GM23338 (cell line): Measurements from ENCODE around the gene MAP3K15. TPM values are rescaled to one million over a fixed set of nuclear protein-coding genes. Genes with fewer than 3 reads are reported as not detected.

Experiments used
- ATAC-seq: fragments of 200-7000 bp; cut with Tn5 transposase; 3 replicates; pipeline ENCODE4 v1.9.1; 2020
- DNase-seq: peaks from one replicate; pipeline ENCODE4 v3.0.0-alpha.2; 2015; ENCODE audit warnings: low spot score
- H2AFZ ChIP-seq: fragments of 200-600 bp; sonication (generic); 2 replicates; pipeline ENCODE4 v1.8.0; 2016; ENCODE audit warnings: antibody characterized with exemption, mild to moderate bottlenecking, moderate library complexity
- H3F3A ChIP-seq: fragments of 200-600 bp; sonication (generic); replicated peaks from 2 replicates; pipeline ENCODE4 v1.8.0; 2017; ENCODE audit warnings: antibody characterized with exemption, mixed run types, low read depth
- H3K27ac ChIP-seq: fragments of 200-600 bp; sonication (generic); 2 replicates; pipeline ENCODE4 v1.6.1; 2016; ENCODE audit warnings: low read depth
- H3K27me3 ChIP-seq: fragments of 200-600 bp; sonication (generic); 2 replicates; pipeline ENCODE4 v1.8.0; 2016; ENCODE audit warnings: mild to moderate bottlenecking, mixed run types, moderate library complexity; ENCODE audit not compliant: insufficient read depth
- H3K36me3 ChIP-seq: fragments of 200-600 bp; sonication (generic); 2 replicates; pipeline ENCODE4 v1.8.0; 2016; ENCODE audit warnings: mild to moderate bottlenecking; ENCODE audit not compliant: insufficient read depth
- H3K4me1 ChIP-seq: fragments of 200-600 bp; sonication (generic); 2 replicates; pipeline ENCODE4 v1.8.0; 2016; ENCODE audit warnings: mild to moderate bottlenecking, moderate library complexity; ENCODE audit not compliant: insufficient read depth
- H3K4me2 ChIP-seq: fragments of 200-600 bp; sonication (generic); 2 replicates; pipeline ENCODE4 v1.7.1; 2017; ENCODE audit warnings: mixed run types
- H3K4me3 ChIP-seq: fragments of 200-600 bp; sonication (generic); 2 replicates; pipeline ENCODE4 v1.6.1; 2016; ENCODE audit warnings: mixed run types
- H3K79me2 ChIP-seq: fragments of 200-600 bp; sonication (generic); replicated peaks from 2 replicates; pipeline ENCODE4 v1.8.0; 2017; ENCODE audit warnings: mild to moderate bottlenecking; ENCODE audit not compliant: insufficient read depth
- H3K9me2 ChIP-seq: fragments of 200-600 bp; sonication (generic); 2 replicates; pipeline ENCODE4 v1.8.0; 2017; ENCODE audit not compliant: insufficient read depth
- H4K20me1 ChIP-seq: fragments of 200-600 bp; sonication (generic); replicated peaks from 2 replicates; pipeline ENCODE4 v1.8.0; 2017; ENCODE audit warnings: mild to moderate bottlenecking; ENCODE audit not compliant: insufficient read depth
- H3K27ac Mint-ChIP-seq: 2 replicates; pipeline ENCODE4 v1.8.0; 2020; ENCODE audit warnings: inconsistent platforms, mild to moderate bottlenecking, moderate library complexity, mixed read lengths
- H3K27me3 Mint-ChIP-seq: 3 replicates; pipeline ENCODE4 v1.8.0; 2022; ENCODE audit warnings: low read depth, mild to moderate bottlenecking, moderate library complexity, mixed read lengths, inconsistent platforms; ENCODE audit not compliant: insufficient read depth, poor library complexity
- H3K36me3 Mint-ChIP-seq: 3 replicates; pipeline ENCODE4 v1.8.0; 2021; ENCODE audit warnings: low read depth, mild to moderate bottlenecking, inconsistent platforms, moderate library complexity, mixed read lengths
- H3K4me1 Mint-ChIP-seq: 3 replicates; pipeline ENCODE4 v1.8.0; 2020; ENCODE audit warnings: mild to moderate bottlenecking, inconsistent platforms, mixed read lengths
- H3K4me3 Mint-ChIP-seq: 3 replicates; pipeline ENCODE4 v1.8.0; 2021; ENCODE audit warnings: moderate library complexity, mild to moderate bottlenecking, inconsistent platforms, mixed read lengths
- H3K9me3 Mint-ChIP-seq: 3 replicates; pipeline ENCODE4 v1.8.0; 2020; ENCODE audit warnings: moderate library complexity, mild to moderate bottlenecking, inconsistent platforms, mixed read lengths
- CREB1 ChIP-seq: fragments of 250-450 bp; sonication (Bioruptor Pico); IDR thresholded peaks from 2 replicates; pipeline ENCODE4 v1.5.0; 2020; ENCODE audit warnings: low read depth, mild to moderate bottlenecking, moderate library complexity
- EZH2 ChIP-seq: fragments of 200-600 bp; sonication (generic); IDR thresholded peaks from one replicate; pipeline ENCODE4 v1.8.0; 2017; ENCODE audit warnings: antibody characterized with exemption, mild to moderate bottlenecking, low read depth; ENCODE audit not compliant: unreplicated experiment
- EZH2phosphoT487 ChIP-seq: fragments of 200-600 bp; sonication (generic); IDR thresholded peaks from one replicate; pipeline ENCODE4 v1.8.1; 2018; ENCODE audit warnings: antibody characterized with exemption; ENCODE audit not compliant: unreplicated experiment
- NANOG ChIP-seq: IDR thresholded peaks from 2 replicates; pipeline ENCODE4 v1.6.1; 2016; ENCODE audit warnings: antibody characterized with exemption, borderline replicate concordance
- POLR2AphosphoS5 ChIP-seq: IDR thresholded peaks from 2 replicates; pipeline ENCODE4 v1.6.1; 2016; ENCODE audit warnings: antibody characterized with exemption, low read depth
- STAT1 ChIP-seq: IDR thresholded peaks from one replicate; pipeline ENCODE4 v1.6.1; 2016; ENCODE audit warnings: antibody characterized with exemption; ENCODE audit not compliant: unreplicated experiment
- ZNF114 ChIP-seq: fragments of 250-450 bp; sonication (Bioruptor Pico); IDR thresholded peaks from 2 replicates; pipeline ENCODE4 v1.5.0; 2020; ENCODE audit warnings: mild to moderate bottlenecking, moderate library complexity
- ZNF331 ChIP-seq: fragments of 250-450 bp; sonication (Bioruptor Pico); IDR thresholded peaks from 2 replicates; pipeline ENCODE4 v1.5.0; 2020; ENCODE audit warnings: low read depth, mild to moderate bottlenecking, moderate library complexity
- polyA plus RNA-seq: library from polyadenylated mRNA; unstranded; fragments of >200 nt; fragmentation: Nextera tagmentation; extraction: Ambion mirVana; gene quantifications from 2 replicates; pipeline ENCODE4 v1.2.1, GENCODE V29; 2016
- total RNA-seq: library from RNA; depleted of rRNA; stranded (reverse); fragments of >200 nt; shearing (Covaris generic); gene quantifications from 2 replicates; pipeline ENCODE4 v1.2.3, GENCODE V29; 2014
- TF ChIP-seq, protein P1 (sequence below): IDR thresholded peaks from 2 replicates; pipeline ENCODE4 v1.6.1; 2016; ENCODE audit warnings: antibody characterized with exemption
- TF ChIP-seq, protein P2 (sequence below): fragments of 250-450 bp; sonication (Bioruptor Pico); IDR thresholded peaks from 2 replicates; pipeline ENCODE4 v1.5.0; 2020; ENCODE audit warnings: mild to moderate bottlenecking, moderate library complexity
- TF ChIP-seq, protein P3 (sequence below): IDR thresholded peaks from one replicate; pipeline ENCODE4 v1.6.1; 2018; ENCODE audit warnings: antibody characterized with exemption; ENCODE audit not compliant: unreplicated experiment

Gene MAP3K15
- total and polyA plus RNA-seq, 2 experiments from 2014 or later, result 0.40 to 3.1 TPM

GRCh38 chrX:19462231-19462630 is 53.1 kb downstream of the MAP3K15 start:
- H3K27ac Mint-ChIP-seq, result no peak overlapping the region
- H3K36me3 ChIP-seq, result no peaks in the 10 kb centered on the region
- no peaks in the 10 kb centered on the region for H3K4me1 ChIP-seq
- H3K36me3 Mint-ChIP-seq, result no peaks in the 10 kb centered on the region
- H3F3A ChIP-seq, result no peaks in the 10 kb centered on the region
- H3K9me2 ChIP-seq, result no peaks in the 10 kb centered on the region
- no peaks in the 10 kb centered on the region for H3K9me3 Mint-ChIP-seq
- DNase-seq, result no peak
- H3K27ac ChIP-seq, result no peak overlapping the region
- no peaks in the 10 kb centered on the region for H4K20me1 ChIP-seq
- H3K4me3 Mint-ChIP-seq, result no peak overlapping the region
- TF ChIP-seq CREB1 (no peak), ZNF331 (no peak), ZNF114 (CRISPR knock-in tag) (no peak), POLR2AphosphoS5 (no peak)
- H3K79me2 ChIP-seq, result no peaks in the 10 kb centered on the region
- H3K4me2 ChIP-seq, result no peak overlapping the region
- H3K27me3 ChIP-seq, result no peaks in the 10 kb centered on the region
- no peak overlapping the region for H2AFZ ChIP-seq
- ATAC-seq, result no peak
- no peaks in the 10 kb centered on the region for H3K4me1 Mint-ChIP-seq
- H3K4me3 ChIP-seq, result no peak overlapping the region
- peaks cover 1% of the 10 kb centered on the region for H3K27me3 Mint-ChIP-seq

DNA sequence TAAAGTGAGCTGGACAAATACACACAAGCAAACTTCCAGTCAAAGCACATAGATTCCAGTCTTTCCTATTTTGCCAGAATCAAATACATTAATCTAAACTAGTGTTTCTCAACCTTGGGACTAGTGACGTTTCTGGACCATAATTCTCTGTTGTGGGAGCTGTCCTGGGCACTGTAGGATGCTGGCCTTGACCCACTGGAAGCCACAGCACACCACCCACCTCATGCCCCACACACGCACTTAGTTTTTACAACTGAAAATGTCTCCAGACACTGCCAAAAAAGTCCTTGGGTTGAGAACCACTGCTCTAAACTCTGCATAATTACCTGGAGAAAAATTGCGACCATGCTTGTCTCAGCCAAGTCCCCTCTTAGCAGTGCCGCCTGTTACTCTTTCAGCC is 57.6 kb downstream of the MAP3K15 start:
- Mint-ChIP-seq H3K9me3 (no peaks in the 10 kb centered on the region), H3K27me3 (no peaks in the 10 kb centered on the region), H3K27ac (no peak overlapping the region), H3K4me3 (no peak overlapping the region), H3K36me3 (no peaks in the 10 kb centered on the region), H3K4me1 (no peaks in the 10 kb centered on the region)
- H2AFZ ChIP-seq, result no peak overlapping the region
- no peak for ATAC-seq
- H4K20me1 ChIP-seq, result no peaks in the 10 kb centered on the region
- H3K27ac ChIP-seq, result no peak overlapping the region
- no peak overlapping the region for H3K4me2 ChIP-seq
- no peaks in the 10 kb centered on the region for H3K36me3 ChIP-seq
- DNase-seq, result no peak
- H3K4me3 ChIP-seq, result no peak overlapping the region
- H3K27me3 ChIP-seq, result no peaks in the 10 kb centered on the region
- no peaks in the 10 kb centered on the region for H3F3A ChIP-seq
- H3K79me2 ChIP-seq, result no peaks in the 10 kb centered on the region
- no peaks in the 10 kb centered on the region for H3K9me2 ChIP-seq
- H3K4me1 ChIP-seq, result no peaks in the 10 kb centered on the region
- TF ChIP-seq, protein P1, sequence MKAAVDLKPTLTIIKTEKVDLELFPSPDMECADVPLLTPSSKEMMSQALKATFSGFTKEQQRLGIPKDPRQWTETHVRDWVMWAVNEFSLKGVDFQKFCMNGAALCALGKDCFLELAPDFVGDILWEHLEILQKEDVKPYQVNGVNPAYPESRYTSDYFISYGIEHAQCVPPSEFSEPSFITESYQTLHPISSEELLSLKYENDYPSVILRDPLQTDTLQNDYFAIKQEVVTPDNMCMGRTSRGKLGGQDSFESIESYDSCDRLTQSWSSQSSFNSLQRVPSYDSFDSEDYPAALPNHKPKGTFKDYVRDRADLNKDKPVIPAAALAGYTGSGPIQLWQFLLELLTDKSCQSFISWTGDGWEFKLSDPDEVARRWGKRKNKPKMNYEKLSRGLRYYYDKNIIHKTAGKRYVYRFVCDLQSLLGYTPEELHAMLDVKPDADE, result no peak
- TF ChIP-seq EZH2phosphoT487, result no peak
- TF ChIP-seq EZH2, result no peak
- no peak for TF ChIP-seq ZNF331
- TF ChIP-seq NANOG, result no peak
- no peak for TF ChIP-seq STAT1
- TF ChIP-seq, protein P2, sequence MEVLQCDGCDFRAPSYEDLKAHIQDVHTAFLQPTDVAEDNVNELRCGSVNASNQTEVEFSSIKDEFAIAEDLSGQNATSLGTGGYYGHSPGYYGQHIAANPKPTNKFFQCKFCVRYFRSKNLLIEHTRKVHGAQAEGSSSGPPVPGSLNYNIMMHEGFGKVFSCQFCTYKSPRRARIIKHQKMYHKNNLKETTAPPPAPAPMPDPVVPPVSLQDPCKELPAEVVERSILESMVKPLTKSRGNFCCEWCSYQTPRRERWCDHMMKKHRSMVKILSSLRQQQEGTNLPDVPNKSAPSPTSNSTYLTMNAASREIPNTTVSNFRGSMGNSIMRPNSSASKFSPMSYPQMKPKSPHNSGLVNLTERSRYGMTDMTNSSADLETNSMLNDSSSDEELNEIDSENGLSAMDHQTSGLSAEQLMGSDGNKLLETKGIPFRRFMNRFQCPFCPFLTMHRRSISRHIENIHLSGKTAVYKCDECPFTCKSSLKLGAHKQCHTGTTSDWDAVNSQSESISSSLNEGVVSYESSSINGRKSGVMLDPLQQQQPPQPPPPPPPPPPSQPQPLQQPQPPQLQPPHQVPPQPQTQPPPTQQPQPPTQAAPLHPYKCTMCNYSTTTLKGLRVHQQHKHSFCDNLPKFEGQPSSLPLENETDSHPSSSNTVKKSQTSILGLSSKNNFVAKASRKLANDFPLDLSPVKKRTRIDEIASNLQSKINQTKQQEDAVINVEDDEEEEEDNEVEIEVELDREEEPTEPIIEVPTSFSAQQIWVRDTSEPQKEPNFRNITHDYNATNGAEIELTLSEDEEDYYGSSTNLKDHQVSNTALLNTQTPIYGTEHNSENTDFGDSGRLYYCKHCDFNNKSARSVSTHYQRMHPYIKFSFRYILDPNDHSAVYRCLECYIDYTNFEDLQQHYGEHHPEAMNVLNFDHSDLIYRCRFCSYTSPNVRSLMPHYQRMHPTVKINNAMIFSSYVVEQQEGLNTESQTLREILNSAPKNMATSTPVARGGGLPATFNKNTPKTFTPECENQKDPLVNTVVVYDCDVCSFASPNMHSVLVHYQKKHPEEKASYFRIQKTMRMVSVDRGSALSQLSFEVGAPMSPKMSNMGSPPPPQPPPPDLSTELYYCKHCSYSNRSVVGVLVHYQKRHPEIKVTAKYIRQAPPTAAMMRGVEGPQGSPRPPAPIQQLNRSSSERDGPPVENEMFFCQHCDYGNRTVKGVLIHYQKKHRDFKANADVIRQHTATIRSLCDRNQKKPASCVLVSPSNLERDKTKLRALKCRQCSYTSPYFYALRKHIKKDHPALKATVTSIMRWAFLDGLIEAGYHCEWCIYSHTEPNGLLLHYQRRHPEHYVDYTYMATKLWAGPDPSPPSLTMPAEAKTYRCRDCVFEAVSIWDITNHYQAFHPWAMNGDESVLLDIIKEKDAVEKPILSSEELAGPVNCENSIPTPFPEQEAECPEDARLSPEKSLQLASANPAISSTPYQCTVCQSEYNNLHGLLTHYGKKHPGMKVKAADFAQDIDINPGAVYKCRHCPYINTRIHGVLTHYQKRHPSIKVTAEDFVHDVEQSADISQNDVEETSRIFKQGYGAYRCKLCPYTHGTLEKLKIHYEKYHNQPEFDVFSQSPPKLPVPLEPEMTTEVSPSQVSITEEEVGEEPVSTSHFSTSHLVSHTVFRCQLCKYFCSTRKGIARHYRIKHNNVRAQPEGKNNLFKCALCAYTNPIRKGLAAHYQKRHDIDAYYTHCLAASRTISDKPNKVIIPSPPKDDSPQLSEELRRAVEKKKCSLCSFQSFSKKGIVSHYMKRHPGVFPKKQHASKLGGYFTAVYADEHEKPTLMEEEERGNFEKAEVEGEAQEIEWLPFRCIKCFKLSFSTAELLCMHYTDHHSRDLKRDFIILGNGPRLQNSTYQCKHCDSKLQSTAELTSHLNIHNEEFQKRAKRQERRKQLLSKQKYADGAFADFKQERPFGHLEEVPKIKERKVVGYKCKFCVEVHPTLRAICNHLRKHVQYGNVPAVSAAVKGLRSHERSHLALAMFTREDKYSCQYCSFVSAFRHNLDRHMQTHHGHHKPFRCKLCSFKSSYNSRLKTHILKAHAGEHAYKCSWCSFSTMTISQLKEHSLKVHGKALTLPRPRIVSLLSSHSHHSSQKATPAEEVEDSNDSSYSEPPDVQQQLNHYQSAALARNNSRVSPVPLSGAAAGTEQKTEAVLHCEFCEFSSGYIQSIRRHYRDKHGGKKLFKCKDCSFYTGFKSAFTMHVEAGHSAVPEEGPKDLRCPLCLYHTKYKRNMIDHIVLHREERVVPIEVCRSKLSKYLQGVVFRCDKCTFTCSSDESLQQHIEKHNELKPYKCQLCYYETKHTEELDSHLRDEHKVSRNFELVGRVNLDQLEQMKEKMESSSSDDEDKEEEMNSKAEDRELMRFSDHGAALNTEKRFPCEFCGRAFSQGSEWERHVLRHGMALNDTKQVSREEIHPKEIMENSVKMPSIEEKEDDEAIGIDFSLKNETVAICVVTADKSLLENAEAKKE (CRISPR knock-in tag), result no peak
- TF ChIP-seq, protein P3, sequence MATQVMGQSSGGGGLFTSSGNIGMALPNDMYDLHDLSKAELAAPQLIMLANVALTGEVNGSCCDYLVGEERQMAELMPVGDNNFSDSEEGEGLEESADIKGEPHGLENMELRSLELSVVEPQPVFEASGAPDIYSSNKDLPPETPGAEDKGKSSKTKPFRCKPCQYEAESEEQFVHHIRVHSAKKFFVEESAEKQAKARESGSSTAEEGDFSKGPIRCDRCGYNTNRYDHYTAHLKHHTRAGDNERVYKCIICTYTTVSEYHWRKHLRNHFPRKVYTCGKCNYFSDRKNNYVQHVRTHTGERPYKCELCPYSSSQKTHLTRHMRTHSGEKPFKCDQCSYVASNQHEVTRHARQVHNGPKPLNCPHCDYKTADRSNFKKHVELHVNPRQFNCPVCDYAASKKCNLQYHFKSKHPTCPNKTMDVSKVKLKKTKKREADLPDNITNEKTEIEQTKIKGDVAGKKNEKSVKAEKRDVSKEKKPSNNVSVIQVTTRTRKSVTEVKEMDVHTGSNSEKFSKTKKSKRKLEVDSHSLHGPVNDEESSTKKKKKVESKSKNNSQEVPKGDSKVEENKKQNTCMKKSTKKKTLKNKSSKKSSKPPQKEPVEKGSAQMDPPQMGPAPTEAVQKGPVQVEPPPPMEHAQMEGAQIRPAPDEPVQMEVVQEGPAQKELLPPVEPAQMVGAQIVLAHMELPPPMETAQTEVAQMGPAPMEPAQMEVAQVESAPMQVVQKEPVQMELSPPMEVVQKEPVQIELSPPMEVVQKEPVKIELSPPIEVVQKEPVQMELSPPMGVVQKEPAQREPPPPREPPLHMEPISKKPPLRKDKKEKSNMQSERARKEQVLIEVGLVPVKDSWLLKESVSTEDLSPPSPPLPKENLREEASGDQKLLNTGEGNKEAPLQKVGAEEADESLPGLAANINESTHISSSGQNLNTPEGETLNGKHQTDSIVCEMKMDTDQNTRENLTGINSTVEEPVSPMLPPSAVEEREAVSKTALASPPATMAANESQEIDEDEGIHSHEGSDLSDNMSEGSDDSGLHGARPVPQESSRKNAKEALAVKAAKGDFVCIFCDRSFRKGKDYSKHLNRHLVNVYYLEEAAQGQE, result no peak
